ENCODE data around the gene TMEM154.

TMEM154 gene

DNA sequence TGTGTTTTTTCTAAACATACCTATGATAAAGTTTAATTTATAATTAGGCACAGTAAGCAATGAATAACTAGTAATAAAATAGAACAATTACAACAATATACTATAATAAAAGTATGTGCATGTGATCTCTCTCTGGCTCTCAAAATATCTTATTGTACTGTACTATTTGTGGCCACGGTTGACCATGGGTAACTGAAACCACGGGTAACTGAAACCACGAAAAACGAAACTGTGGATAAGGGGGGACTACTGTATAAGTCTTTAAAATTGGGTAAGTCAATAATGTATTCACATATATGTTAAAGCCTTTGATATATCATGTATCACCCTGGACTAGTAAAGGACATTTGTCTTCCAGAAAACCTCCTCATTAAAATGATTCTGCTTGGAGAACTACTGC, 20.0 kb downstream of the TMEM154 start:
- TF ChIP-seq EZH2phosphoT487 (IDR thresholded peaks at IDR 0.05; ENCODE audit: borderline replicate concordance): no peak
- TF ChIP-seq, protein P1, sequence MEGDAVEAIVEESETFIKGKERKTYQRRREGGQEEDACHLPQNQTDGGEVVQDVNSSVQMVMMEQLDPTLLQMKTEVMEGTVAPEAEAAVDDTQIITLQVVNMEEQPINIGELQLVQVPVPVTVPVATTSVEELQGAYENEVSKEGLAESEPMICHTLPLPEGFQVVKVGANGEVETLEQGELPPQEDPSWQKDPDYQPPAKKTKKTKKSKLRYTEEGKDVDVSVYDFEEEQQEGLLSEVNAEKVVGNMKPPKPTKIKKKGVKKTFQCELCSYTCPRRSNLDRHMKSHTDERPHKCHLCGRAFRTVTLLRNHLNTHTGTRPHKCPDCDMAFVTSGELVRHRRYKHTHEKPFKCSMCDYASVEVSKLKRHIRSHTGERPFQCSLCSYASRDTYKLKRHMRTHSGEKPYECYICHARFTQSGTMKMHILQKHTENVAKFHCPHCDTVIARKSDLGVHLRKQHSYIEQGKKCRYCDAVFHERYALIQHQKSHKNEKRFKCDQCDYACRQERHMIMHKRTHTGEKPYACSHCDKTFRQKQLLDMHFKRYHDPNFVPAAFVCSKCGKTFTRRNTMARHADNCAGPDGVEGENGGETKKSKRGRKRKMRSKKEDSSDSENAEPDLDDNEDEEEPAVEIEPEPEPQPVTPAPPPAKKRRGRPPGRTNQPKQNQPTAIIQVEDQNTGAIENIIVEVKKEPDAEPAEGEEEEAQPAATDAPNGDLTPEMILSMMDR (conservative IDR thresholded peaks at IDR 0.05; ENCODE audit: low read length): no peak
- Histone ChIP-seq H3K9me2 (replicated peaks; ENCODE audit: low read depth, low read length) (no peaks in the 10 kb centered on the region), H3K27me3 (ENCODE audit: insufficient read depth, low read length, poor library complexity, severe bottlenecking) (no peaks in the 10 kb centered on the region), H3F3A (ENCODE audit: low read depth) (no peaks in the 10 kb centered on the region), H2AFZ (ENCODE audit: low read length) (no peak overlapping the region), H4K20me1 (ENCODE audit: insufficient read depth, low read length, poor library complexity, severe bottlenecking) (no peaks in the 10 kb centered on the region), H3K36me3 (ENCODE audit: insufficient read depth, low read length) (no peaks in the 10 kb centered on the region), H3K4me3 (ENCODE audit: low read length, poor library complexity, severe bottlenecking) (no peak overlapping the region), H3K9ac (ENCODE audit: low read depth, low read length, poor library complexity, severe bottlenecking) (no peak overlapping the region), H3K4me2 (ENCODE audit: low read depth, low read length, poor library complexity, severe bottlenecking) (no peak overlapping the region), H3K79me2 (ENCODE audit: insufficient read depth, low read length) (no peaks in the 10 kb centered on the region), H3K4me1 (ENCODE audit: insufficient read depth, low read length, poor library complexity, severe bottlenecking) (peaks cover 30% of the 10 kb centered on the region), H3K9me3 (ENCODE audit: insufficient read depth, low read depth, low read length) (peaks cover 22% of the 10 kb centered on the region; the same call in 1 of the 2 replicates)

DNA sequence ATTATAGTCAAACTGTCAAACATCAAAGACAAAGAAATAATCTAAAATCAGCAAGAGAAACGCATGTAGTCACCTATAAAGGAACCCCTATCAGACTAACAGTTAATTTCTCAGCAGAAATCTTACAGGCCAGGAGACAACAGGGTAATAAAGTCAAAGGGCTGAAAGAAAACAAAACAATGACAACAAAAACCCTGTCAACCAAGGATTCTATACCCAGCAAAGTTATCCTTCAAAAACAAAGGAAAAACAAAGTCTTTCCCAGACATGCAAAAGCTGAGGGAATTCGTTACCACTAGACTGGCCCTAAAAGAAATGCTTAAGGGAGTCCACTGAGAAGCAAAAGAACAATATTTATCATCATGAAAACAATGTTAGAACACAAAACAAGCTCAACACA, 22.1 kb downstream of the TMEM154 start:
- no peaks in the 10 kb centered on the region for H3K27me3 ChIP-seq (ENCODE audit: insufficient read depth, low read length, poor library complexity, severe bottlenecking)
- H2AFZ ChIP-seq (ENCODE audit: low read length): no peak overlapping the region
- no peak overlapping the region for H3K4me2 ChIP-seq (ENCODE audit: low read depth, low read length, poor library complexity, severe bottlenecking)
- H3K9ac ChIP-seq (ENCODE audit: low read depth, low read length, poor library complexity, severe bottlenecking): no peak overlapping the region
- peaks cover 22% of the 10 kb centered on the region; the same call in 1 of the 2 replicates for H3K9me3 ChIP-seq (ENCODE audit: insufficient read depth, low read depth, low read length)
- no peak overlapping the region for H3K4me3 ChIP-seq (ENCODE audit: low read length, poor library complexity, severe bottlenecking)
- H3K79me2 ChIP-seq (ENCODE audit: insufficient read depth, low read length): no peaks in the 10 kb centered on the region
- H4K20me1 ChIP-seq (ENCODE audit: insufficient read depth, low read length, poor library complexity, severe bottlenecking): no peaks in the 10 kb centered on the region
- no peaks in the 10 kb centered on the region for H3K36me3 ChIP-seq (ENCODE audit: insufficient read depth, low read length)
- no peaks in the 10 kb centered on the region for H3F3A ChIP-seq (ENCODE audit: low read depth)
- H3K9me2 ChIP-seq (replicated peaks; ENCODE audit: low read depth, low read length): no peaks in the 10 kb centered on the region
- H3K4me1 ChIP-seq (ENCODE audit: insufficient read depth, low read length, poor library complexity, severe bottlenecking): peaks cover 22% of the 10 kb centered on the region
- no peak for TF ChIP-seq EZH2phosphoT487 (IDR thresholded peaks at IDR 0.05; ENCODE audit: borderline replicate concordance)
- TF ChIP-seq, protein P1 (conservative IDR thresholded peaks at IDR 0.05; ENCODE audit: low read length): no peak

DNA sequence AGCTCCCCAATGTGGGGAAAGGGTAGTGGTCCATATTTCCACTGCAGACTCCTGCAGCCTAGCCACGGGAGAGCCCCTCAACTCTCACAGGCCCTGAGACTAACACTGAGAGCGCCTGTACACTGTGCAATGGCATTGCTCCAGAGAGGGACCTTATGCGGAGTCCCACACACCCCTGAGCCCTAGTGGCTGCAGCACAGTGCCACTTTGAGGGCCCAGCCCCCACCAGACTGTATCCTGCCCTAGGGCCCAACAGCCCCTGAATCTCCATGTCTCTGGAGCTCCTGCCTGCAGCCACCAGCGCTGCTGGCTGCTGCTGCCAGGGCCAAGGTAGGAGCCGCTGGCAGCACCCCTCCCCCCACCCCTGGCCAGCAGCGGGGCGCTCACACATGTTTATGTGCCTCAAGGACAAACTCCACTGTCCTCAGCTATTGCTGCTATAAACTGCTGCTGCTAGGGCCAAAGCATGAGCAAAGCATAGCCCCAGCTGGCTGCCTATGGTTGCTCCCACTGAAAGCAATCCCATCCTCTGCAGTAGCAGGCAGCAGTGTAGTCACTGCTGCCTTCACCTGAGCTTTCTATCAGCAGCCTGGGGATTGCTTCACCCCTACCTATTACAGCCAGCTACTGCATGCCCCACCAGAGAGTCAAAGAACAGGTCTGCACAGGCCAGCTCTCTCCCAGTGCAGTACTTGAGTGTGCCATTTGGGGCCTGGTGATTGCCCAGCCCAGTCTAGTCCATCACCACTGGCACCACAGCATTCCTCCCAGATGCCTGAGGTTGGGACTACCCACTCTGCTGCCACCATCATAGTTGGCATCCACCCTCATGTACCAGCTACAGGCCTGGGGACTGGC, 24.3 kb downstream of the TMEM154 start:
- TF ChIP-seq EZH2phosphoT487 (IDR thresholded peaks at IDR 0.05; ENCODE audit: borderline replicate concordance): no peak
- TF ChIP-seq, protein P1 (conservative IDR thresholded peaks at IDR 0.05; ENCODE audit: low read length): no peak
- Histone ChIP-seq H3K79me2 (ENCODE audit: insufficient read depth, low read length) (no peaks in the 10 kb centered on the region), H3K9ac (ENCODE audit: low read depth, low read length, poor library complexity, severe bottlenecking) (no peak overlapping the region), H3K4me1 (ENCODE audit: insufficient read depth, low read length, poor library complexity, severe bottlenecking) (peaks cover 12% of the 10 kb centered on the region), H3K4me2 (ENCODE audit: low read depth, low read length, poor library complexity, severe bottlenecking) (no peak overlapping the region), H3F3A (ENCODE audit: low read depth) (no peaks in the 10 kb centered on the region), H3K9me3 (ENCODE audit: insufficient read depth, low read depth, low read length) (peaks cover 22% of the 10 kb centered on the region; the same call in 1 of the 2 replicates), H2AFZ (ENCODE audit: low read length) (no peak overlapping the region), H4K20me1 (ENCODE audit: insufficient read depth, low read length, poor library complexity, severe bottlenecking) (no peaks in the 10 kb centered on the region), H3K36me3 (ENCODE audit: insufficient read depth, low read length) (peaks cover 7% of the 10 kb centered on the region; the same call in 1 of the 2 replicates), H3K4me3 (ENCODE audit: low read length, poor library complexity, severe bottlenecking) (no peak overlapping the region), H3K9me2 (replicated peaks; ENCODE audit: low read depth, low read length) (no peaks in the 10 kb centered on the region), H3K27me3 (ENCODE audit: insufficient read depth, low read length, poor library complexity, severe bottlenecking) (no peaks in the 10 kb centered on the region)
